GM10248 (cell line): ENCODE results near the gene DLG2.

Experiments
- CTCF ChIA-PET: fragments of 300-600 bp; sonication (Branson Sonifier 250); formaldehyde crosslinking; extraction: SDS; loops from one replicate; lab custom pipeline; 2021; ENCODE audit warnings: antibody characterized with exemption; lab: Yijun Ruan, JAX
- POLR2A ChIA-PET: fragments of 350-650 bp; sonication (Branson Sonifier 250); formaldehyde crosslinking; extraction: SDS; loops from one replicate; lab custom pipeline; 2020; ENCODE audit warnings: antibody characterized with exemption; lab: Yijun Ruan, JAX
- DNase-seq: peaks from one replicate; pipeline ENCODE4 v3.0.0; 2012; ENCODE audit errors: extremely low spot score
- TF ChIP-seq, protein P1 (sequence below): IDR thresholded peaks from 2 replicates; pipeline ENCODE4 v1.5.1; 2012; ENCODE audit warnings: mild to moderate bottlenecking, low read depth; ENCODE audit errors: extremely low read depth, missing control alignments, control extremely low read depth

DLG2 gene

DNA sequence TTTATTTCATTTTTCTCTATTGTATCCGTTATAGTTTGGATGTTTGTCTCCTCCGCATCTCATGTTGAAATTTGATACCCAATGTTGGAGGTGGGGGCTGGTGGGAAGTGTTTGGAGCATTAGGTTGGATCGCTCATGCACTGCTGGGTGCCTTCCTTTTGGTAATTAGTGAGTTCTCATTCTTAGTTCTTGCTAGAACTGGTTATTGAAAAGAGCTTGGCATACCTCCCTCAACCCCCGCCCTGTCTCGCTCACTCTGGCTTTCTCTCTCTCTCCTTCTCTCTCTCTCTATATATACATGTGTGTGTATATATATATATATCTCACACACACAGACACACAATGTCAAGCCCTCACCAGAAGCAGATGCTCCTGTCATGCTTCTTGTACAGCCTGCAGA, 978.7 kb downstream of the DLG2 start:
- TF ChIP-seq, protein P1, sequence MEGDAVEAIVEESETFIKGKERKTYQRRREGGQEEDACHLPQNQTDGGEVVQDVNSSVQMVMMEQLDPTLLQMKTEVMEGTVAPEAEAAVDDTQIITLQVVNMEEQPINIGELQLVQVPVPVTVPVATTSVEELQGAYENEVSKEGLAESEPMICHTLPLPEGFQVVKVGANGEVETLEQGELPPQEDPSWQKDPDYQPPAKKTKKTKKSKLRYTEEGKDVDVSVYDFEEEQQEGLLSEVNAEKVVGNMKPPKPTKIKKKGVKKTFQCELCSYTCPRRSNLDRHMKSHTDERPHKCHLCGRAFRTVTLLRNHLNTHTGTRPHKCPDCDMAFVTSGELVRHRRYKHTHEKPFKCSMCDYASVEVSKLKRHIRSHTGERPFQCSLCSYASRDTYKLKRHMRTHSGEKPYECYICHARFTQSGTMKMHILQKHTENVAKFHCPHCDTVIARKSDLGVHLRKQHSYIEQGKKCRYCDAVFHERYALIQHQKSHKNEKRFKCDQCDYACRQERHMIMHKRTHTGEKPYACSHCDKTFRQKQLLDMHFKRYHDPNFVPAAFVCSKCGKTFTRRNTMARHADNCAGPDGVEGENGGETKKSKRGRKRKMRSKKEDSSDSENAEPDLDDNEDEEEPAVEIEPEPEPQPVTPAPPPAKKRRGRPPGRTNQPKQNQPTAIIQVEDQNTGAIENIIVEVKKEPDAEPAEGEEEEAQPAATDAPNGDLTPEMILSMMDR = no peak
- DNase-seq = no peak
- POLR2A ChIA-PET = no interaction called here
- CTCF ChIA-PET = interaction anchor here (1.7 kb wide), 1 partner anchor 10 kb away, joined by 4 read pairs; no protein-coding TSS in a partner anchor

DNA sequence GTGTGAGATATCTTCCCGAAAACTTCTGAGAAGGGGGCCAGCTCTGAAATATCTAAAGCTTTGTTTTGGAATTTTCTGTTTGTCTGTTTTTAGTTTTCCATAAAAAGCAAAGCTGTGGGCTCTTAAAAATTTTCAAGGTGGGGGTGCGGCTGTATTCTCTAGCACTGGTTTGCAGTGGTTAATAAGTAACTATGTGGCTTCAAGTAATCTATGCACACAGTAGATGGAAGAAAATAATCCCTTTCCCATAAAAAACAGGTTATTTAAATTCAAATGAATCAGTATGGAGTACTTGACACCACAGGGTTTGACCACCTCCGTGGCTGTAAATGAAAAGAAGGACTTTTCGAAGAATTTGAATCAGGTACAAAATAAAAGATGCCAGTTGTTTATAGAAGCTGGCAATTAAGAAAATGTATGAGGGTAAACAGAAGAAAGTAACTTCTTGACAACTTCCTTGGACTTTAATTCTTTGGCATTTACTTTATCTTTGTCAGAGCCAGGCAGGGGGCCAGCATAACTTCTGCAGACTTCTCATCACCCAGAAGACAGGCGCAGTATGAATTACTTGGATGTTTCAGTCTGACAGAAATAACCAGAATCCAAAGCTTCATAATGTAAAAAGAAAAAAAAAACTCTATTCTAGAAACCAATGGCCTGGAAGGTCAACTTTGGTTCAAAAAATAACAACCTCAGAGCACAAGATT, 981.0 kb downstream of the DLG2 start:
- TF ChIP-seq, protein P1 = no peak
- ChIA-PET CTCF (no interaction called here), POLR2A (no interaction called here)
- DNase-seq = no peak

DNA sequence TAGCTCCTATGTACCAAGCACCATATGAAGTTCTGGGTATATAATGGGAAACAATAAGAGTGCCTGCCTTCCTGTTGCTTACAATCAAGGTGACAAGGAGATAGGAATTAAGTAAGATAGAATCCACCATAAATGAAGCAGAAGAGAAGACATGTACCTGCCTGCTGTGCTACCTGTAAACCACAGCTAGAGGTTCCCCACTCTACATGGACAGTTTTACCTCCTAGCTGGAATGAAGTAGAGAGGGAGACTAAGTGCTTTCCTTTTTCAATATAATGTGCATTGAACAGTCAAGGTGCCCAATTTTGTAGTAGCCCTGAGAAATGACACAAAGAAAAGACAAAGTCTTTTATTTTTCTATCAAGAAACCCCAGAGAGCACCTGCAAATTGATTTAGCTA, 984.6 kb downstream of the DLG2 start:
- TF ChIP-seq, protein P1 = no peak
- POLR2A ChIA-PET = no interaction called here
- no peak for DNase-seq
- CTCF ChIA-PET = interaction anchor here (1.0 to 1.3 kb wide), 5 partner anchors 12 to 33 kb away, joined by 3 to 4 read pairs (median 3); no protein-coding TSS in a partner anchor

DNA sequence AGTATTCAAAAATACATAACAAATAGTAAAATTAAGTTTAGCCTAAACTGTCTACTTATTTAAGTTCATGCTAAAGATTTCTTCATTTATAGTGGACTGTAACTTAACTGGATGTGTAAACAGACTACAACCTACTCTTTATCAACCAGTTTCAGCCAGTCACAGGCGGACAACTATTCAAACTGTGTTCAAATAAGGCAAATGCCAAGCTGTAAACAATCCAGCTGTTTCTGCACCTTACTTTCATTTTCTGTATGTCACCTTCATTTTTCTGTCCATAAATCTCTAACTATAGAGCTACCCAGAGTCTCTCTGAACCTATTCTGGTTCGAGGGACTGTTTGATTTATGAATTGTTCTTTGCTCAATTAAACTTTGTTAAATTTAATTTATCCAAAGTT, 992.8 kb downstream of the DLG2 start:
- CTCF ChIA-PET = no interaction called here
- TF ChIP-seq, protein P1 = no peak
- POLR2A ChIA-PET = no interaction called here
- no peak for DNase-seq

DNA sequence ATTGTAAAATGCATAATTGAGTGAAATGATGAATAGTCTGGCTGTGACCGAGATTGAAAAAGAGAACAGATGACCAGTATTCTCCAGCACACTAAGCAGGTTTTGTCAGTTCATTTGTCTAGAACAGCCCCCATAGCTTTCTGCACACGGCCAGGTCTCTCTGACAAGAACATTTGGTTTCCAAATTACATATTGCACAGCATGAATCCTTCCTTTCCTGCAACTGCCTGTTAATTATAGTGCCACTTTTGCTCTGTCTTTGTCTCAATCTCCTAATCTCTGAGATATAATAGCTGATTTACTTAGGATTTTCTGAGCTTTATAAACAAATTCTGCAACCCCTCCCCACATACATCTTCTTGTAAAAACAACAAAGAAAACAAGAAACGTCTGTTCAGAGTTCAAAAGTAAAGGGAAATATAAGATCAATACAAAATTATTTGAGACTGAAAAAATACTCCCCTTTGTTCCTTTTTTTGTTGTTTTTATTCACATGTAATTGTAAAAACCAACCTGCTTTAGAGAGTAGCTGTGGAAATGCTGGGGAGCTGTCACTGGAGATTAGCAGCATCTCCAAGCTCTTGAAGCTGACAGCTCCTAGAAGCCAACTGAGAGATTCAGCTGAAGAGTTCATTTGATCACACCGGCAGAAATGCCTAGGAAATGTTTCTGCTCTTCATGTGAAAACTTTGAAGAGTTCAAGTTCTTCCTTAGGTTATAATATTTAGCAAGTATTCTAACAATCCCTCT, 998.1 kb downstream of the DLG2 start:
- ChIA-PET CTCF (interaction anchor here (1.1 to 1.5 kb wide), 3 partner anchors 10 to 13 kb away, joined by 3 to 5 read pairs (median 4); no protein-coding TSS in a partner anchor), POLR2A (no interaction called here)
- DNase-seq = no peak
- TF ChIP-seq, protein P1 = no peak

DNA sequence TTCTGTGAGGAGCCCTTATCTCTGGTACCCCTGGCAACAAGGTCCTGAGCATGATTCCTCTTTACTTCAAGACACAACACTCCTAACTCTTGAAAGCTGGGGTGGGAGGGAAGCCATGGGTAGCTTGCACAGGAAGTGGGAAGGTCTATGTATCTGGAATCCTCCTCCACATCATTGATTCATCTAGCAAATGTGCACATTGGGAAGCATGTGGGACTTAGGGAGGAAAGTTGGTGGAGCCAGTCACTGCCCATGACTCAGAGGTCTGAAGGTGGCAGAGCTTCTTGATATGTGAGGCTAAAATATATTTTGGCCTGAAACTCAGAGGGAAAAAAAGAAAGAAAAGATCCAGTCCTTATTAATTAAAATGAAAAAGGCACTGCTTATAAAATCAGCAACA, 1000.9 kb downstream of the DLG2 start:
- TF ChIP-seq, protein P1 = no peak
- CTCF ChIA-PET = interaction anchor here (0.9 kb wide), 1 partner anchor 12 kb away, joined by 3 read pairs; no protein-coding TSS in a partner anchor
- POLR2A ChIA-PET = no interaction called here
- no peak for DNase-seq
